ENCODE data around the gene PSMB10.

The PSMB10 gene

DNA sequence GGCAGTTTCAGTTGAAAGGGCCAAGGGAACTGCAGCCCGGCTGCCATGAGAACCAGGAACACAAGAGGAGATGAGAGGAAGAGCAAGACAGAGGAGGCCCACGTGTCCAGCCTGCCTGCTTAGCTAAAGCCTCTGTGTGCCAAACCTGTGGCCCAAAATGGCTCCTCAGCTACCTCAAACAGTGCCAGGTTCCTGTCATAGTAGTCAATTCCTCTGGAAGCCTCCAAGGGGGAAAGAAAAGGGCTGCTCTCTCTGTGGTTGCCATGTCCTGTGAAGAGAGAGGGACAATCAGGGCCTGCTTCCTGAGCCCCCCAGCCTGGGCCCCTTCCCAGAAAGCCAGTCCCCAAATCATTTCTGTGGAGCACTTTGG, 26.6 kb upstream of the PSMB10 start:
- peaks cover 81% of the 10 kb centered on the region for H3K4me1 ChIP-seq (ENCODE audit: control insufficient read depth, insufficient read depth, low read length)
- peaks cover 40 to 48% of the 10 kb centered on the region in 2 donors for H3K36me3 ChIP-seq (ENCODE audit: control insufficient read depth in 2 of 2, insufficient read depth in 2 of 2, low read length in 2 of 2)
- H3K4me3 ChIP-seq (ENCODE audit: low read length in 2 of 2), result peak overlapping the region in 1 of 2 donors; percentile 40
- no peaks in the 10 kb centered on the region for H3K27me3 ChIP-seq (ENCODE audit: control insufficient read depth in 1 of 2, insufficient read depth in 2 of 2, low read length in 2 of 2)
- H3K27ac ChIP-seq (ENCODE audit: low read length), result peak overlapping the region; percentile 31
- H3K9ac ChIP-seq (ENCODE audit: low read length in 2 of 2), result peak overlapping the region in 1 of 2 donors; percentile 4
- H3K9me3 ChIP-seq (ENCODE audit: control insufficient read depth in 2 of 2, low read length in 2 of 2), result no peaks in the 10 kb centered on the region

- Histone ChIP-seq H3K4me1 (ENCODE audit: control insufficient read depth, insufficient read depth, low read length) (peaks cover 77% of the 10 kb centered on the region), H3K9ac (ENCODE audit: low read length in 2 of 2) (no peak overlapping the region), H3K9me3 (ENCODE audit: control insufficient read depth in 2 of 2, low read length in 2 of 2) (no peaks in the 10 kb centered on the region), H3K27ac (ENCODE audit: low read length) (peak overlapping the region; percentile 18), H3K27me3 (ENCODE audit: control insufficient read depth in 1 of 2, insufficient read depth in 2 of 2, low read length in 2 of 2) (no peaks in the 10 kb centered on the region), H3K36me3 (ENCODE audit: control insufficient read depth in 2 of 2, insufficient read depth in 2 of 2, low read length in 2 of 2) (peaks cover 46 to 58% of the 10 kb centered on the region in 2 donors), H3K4me3 (ENCODE audit: low read length in 2 of 2) (no peak overlapping the region)
These were observed 25.5 kb upstream of the PSMB10 start for GRCh38 chr16:67962135-67962534.

DNA sequence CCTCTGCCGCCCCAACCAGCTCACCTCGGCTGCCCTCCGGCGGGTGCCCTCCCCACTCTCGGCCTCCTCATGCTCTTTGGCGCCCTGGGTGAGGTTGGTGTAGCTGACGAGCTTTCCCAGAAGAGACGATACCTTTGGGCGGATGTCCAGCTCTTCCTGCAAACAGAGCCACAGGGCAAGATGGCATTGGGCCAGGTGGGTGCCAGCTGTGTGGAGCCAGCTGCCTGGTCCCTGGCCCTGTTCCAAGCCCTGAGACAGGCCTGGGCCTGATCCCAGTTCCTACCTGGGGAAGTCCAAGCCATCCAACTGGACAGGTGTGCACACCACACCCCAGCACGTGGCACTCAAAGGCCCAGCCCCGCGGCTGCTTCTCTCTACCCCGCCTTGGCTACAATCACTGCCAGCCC, 24.9 kb upstream of the PSMB10 start:
- no peak overlapping the region for H3K9ac ChIP-seq (ENCODE audit: low read length in 2 of 2)
- H3K27me3 ChIP-seq (ENCODE audit: control insufficient read depth in 1 of 2, insufficient read depth in 2 of 2, low read length in 2 of 2), result no peaks in the 10 kb centered on the region
- H3K9me3 ChIP-seq (ENCODE audit: control insufficient read depth in 2 of 2, low read length in 2 of 2), result no peaks in the 10 kb centered on the region
- peaks cover 46 to 59% of the 10 kb centered on the region in 2 donors for H3K36me3 ChIP-seq (ENCODE audit: control insufficient read depth in 2 of 2, insufficient read depth in 2 of 2, low read length in 2 of 2)
- no peak overlapping the region for H3K4me3 ChIP-seq (ENCODE audit: low read length in 2 of 2)
- H3K27ac ChIP-seq (ENCODE audit: low read length), result peak overlapping the region; percentile 49
- H3K4me1 ChIP-seq (ENCODE audit: control insufficient read depth, insufficient read depth, low read length), result peaks cover 71% of the 10 kb centered on the region

- Histone ChIP-seq H3K36me3 (ENCODE audit: control insufficient read depth in 2 of 2, insufficient read depth in 2 of 2, low read length in 2 of 2) (peaks cover 52 to 66% of the 10 kb centered on the region in 2 donors), H3K27me3 (ENCODE audit: control insufficient read depth in 1 of 2, insufficient read depth in 2 of 2, low read length in 2 of 2) (no peaks in the 10 kb centered on the region), H3K9ac (ENCODE audit: low read length in 2 of 2) (peak overlapping the region in 1 of 2 donors; percentile 36), H3K9me3 (ENCODE audit: control insufficient read depth in 2 of 2, low read length in 2 of 2) (no peaks in the 10 kb centered on the region), H3K27ac (ENCODE audit: low read length) (peak overlapping the region; percentile 46), H3K4me1 (ENCODE audit: control insufficient read depth, insufficient read depth, low read length) (peaks cover 53% of the 10 kb centered on the region), H3K4me3 (ENCODE audit: low read length in 2 of 2) (peak overlapping the region in 1 of 2 donors; percentile 22)
These were observed 23.1 kb upstream of the PSMB10 start for GRCh38 chr16:67959536-67960329.

- Histone ChIP-seq H3K27ac (ENCODE audit: low read length) (no peak overlapping the region), H3K9ac (ENCODE audit: low read length in 2 of 2) (no peak overlapping the region), H3K36me3 (ENCODE audit: control insufficient read depth in 2 of 2, insufficient read depth in 2 of 2, low read length in 2 of 2) (peaks cover 62 to 67% of the 10 kb centered on the region in 2 donors), H3K4me3 (ENCODE audit: low read length in 2 of 2) (no peak overlapping the region), H3K27me3 (ENCODE audit: control insufficient read depth in 1 of 2, insufficient read depth in 2 of 2, low read length in 2 of 2) (no peaks in the 10 kb centered on the region), H3K9me3 (ENCODE audit: control insufficient read depth in 2 of 2, low read length in 2 of 2) (no peaks in the 10 kb centered on the region), H3K4me1 (ENCODE audit: control insufficient read depth, insufficient read depth, low read length) (peaks cover 39% of the 10 kb centered on the region)
These were observed 21.0 kb upstream of the PSMB10 start for GRCh38 chr16:67957622-67958021.

DNA sequence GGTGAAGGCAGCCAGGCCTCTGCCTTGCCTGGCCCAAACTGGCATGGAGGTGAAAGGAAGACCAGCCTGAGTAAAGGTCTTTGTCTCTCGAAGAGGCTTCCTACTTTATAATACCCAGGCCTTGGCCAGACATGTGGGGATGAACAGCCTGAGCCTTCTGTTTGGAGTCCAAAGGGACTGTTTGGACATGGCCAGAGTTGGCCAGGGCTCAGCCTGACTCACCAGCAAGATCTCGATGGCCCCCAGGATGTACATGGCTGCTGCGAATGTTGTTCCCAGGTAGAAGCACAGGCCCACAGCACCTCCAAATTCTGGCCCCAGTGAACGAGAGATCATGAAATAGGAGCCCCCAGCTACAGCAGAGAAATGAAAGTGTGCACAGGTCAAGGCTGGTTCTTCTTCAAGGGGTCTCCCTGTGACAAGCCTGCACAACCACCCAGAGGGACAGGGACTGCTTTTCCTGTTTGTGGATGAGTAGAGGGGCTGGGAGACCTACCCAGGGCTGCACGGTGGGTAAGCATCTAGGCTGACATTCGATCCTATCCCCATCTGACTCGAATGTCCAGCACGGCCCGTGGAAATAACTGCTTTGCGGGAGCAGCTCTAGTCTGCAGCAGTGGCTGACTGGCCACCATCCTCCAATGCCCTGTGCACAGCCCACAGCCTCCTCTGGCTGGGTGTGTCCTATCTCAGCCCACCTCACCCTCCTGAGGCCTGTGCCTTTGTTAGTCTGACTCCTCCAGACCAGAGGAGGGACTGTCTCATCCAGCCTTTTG, 18.0 kb upstream of the PSMB10 start:
- Histone ChIP-seq H3K36me3 (ENCODE audit: control insufficient read depth in 2 of 2, insufficient read depth in 2 of 2, low read length in 2 of 2) (peaks cover 53 to 62% of the 10 kb centered on the region in 2 donors), H3K4me1 (ENCODE audit: control insufficient read depth, insufficient read depth, low read length) (peaks cover 28% of the 10 kb centered on the region), H3K4me3 (ENCODE audit: low read length in 2 of 2) (no peak overlapping the region)

GRCh38 chr16:67953641-67954375, 17.2 kb upstream of the PSMB10 start:
- H3K27ac ChIP-seq (ENCODE audit: low read length), result peak overlapping the region; percentile 11
- no peaks in the 10 kb centered on the region for H3K9me3 ChIP-seq (ENCODE audit: control insufficient read depth in 2 of 2, low read length in 2 of 2)
- H3K4me1 ChIP-seq (ENCODE audit: control insufficient read depth, insufficient read depth, low read length), result peaks cover 23% of the 10 kb centered on the region
- H3K9ac ChIP-seq (ENCODE audit: low read length in 2 of 2), result no peak overlapping the region
- H3K27me3 ChIP-seq (ENCODE audit: control insufficient read depth in 1 of 2, insufficient read depth in 2 of 2, low read length in 2 of 2), result no peaks in the 10 kb centered on the region
- H3K36me3 ChIP-seq (ENCODE audit: control insufficient read depth in 2 of 2, insufficient read depth in 2 of 2, low read length in 2 of 2), result peaks cover 53 to 59% of the 10 kb centered on the region in 2 donors
- H3K4me3 ChIP-seq (ENCODE audit: low read length in 2 of 2), result no peak overlapping the region

More for the DNA sequence above, 18.0 kb upstream of the PSMB10 start:
- H3K27me3 ChIP-seq (ENCODE audit: control insufficient read depth in 1 of 2, insufficient read depth in 2 of 2, low read length in 2 of 2), result no peaks in the 10 kb centered on the region
- no peaks in the 10 kb centered on the region for H3K9me3 ChIP-seq (ENCODE audit: control insufficient read depth in 2 of 2, low read length in 2 of 2)
- no peak overlapping the region for H3K9ac ChIP-seq (ENCODE audit: low read length in 2 of 2)
- peak overlapping the region; percentile 11 for H3K27ac ChIP-seq (ENCODE audit: low read length)

DNA sequence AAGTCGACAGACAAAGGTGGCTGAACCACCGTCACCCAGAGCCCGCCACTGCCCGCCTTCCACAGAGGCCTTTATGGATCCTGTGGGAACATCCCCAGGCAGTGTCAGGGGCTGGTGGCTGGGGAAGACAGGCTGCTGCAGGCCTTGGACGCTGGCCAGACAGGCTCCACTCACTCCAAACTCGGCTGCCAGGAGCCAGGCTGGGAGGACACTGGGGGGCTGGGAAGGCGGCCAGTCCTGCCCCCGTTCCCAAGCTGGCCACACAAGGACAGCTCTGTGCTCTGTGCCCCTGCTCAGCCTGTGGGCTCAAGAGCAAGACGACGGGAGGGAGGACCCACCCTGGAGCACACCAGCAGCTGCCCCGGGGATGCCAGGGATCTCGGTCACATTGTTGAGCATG, 14.8 kb upstream of the PSMB10 start:
- peak overlapping the region; percentile 66 for H3K27ac ChIP-seq (ENCODE audit: low read length)
- H3K4me3 ChIP-seq (ENCODE audit: low read length in 2 of 2), result no peak overlapping the region
- peaks cover 20% of the 10 kb centered on the region for H3K4me1 ChIP-seq (ENCODE audit: control insufficient read depth, insufficient read depth, low read length)
- peak overlapping the region in 1 of 2 donors; percentile 42 for H3K9ac ChIP-seq (ENCODE audit: low read length in 2 of 2)
- peaks cover 64% of the 10 kb centered on the region in 2 donors for H3K36me3 ChIP-seq (ENCODE audit: control insufficient read depth in 2 of 2, insufficient read depth in 2 of 2, low read length in 2 of 2)
- no peaks in the 10 kb centered on the region for H3K27me3 ChIP-seq (ENCODE audit: control insufficient read depth in 1 of 2, insufficient read depth in 2 of 2, low read length in 2 of 2)
- H3K9me3 ChIP-seq (ENCODE audit: control insufficient read depth in 2 of 2, low read length in 2 of 2), result no peaks in the 10 kb centered on the region

- Histone ChIP-seq H3K9me3 (ENCODE audit: control insufficient read depth in 2 of 2, low read length in 2 of 2) (no peaks in the 10 kb centered on the region), H3K9ac (ENCODE audit: low read length in 2 of 2) (no peak overlapping the region), H3K27ac (ENCODE audit: low read length) (no peak overlapping the region), H3K4me1 (ENCODE audit: control insufficient read depth, insufficient read depth, low read length) (peaks cover 25% of the 10 kb centered on the region), H3K27me3 (ENCODE audit: control insufficient read depth in 1 of 2, insufficient read depth in 2 of 2, low read length in 2 of 2) (no peaks in the 10 kb centered on the region), H3K36me3 (ENCODE audit: control insufficient read depth in 2 of 2, insufficient read depth in 2 of 2, low read length in 2 of 2) (peaks cover 72 to 75% of the 10 kb centered on the region in 2 donors), H3K4me3 (ENCODE audit: low read length in 2 of 2) (no peak overlapping the region)
These were observed 13.7 kb upstream of the PSMB10 start for GRCh38 chr16:67950335-67950843.

- H3K27me3 ChIP-seq (ENCODE audit: control insufficient read depth in 1 of 2, insufficient read depth in 2 of 2, low read length in 2 of 2), result no peaks in the 10 kb centered on the region
- peaks cover 31% of the 10 kb centered on the region for H3K4me1 ChIP-seq (ENCODE audit: control insufficient read depth, insufficient read depth, low read length)
- no peak overlapping the region for H3K9ac ChIP-seq (ENCODE audit: low read length in 2 of 2)
- peaks cover 74 to 76% of the 10 kb centered on the region in 2 donors for H3K36me3 ChIP-seq (ENCODE audit: control insufficient read depth in 2 of 2, insufficient read depth in 2 of 2, low read length in 2 of 2)
- H3K27ac ChIP-seq (ENCODE audit: low read length), result no peak overlapping the region
- no peak overlapping the region for H3K4me3 ChIP-seq (ENCODE audit: low read length in 2 of 2)
- H3K9me3 ChIP-seq (ENCODE audit: control insufficient read depth in 2 of 2, low read length in 2 of 2), result no peaks in the 10 kb centered on the region
These were observed 13.0 kb upstream of the PSMB10 start for GRCh38 chr16:67949645-67950044.

All from stomach smooth muscle (tissue), 2 donors.